Measurements from ENCODE around the gene HK1. TPM values are rescaled to one million over a fixed set of nuclear protein-coding genes. Genes with fewer than 3 reads are reported as not detected.

The HK1 gene
- total RNA-seq, 1 donor from 2014 or later: 168 TPM

DNA sequence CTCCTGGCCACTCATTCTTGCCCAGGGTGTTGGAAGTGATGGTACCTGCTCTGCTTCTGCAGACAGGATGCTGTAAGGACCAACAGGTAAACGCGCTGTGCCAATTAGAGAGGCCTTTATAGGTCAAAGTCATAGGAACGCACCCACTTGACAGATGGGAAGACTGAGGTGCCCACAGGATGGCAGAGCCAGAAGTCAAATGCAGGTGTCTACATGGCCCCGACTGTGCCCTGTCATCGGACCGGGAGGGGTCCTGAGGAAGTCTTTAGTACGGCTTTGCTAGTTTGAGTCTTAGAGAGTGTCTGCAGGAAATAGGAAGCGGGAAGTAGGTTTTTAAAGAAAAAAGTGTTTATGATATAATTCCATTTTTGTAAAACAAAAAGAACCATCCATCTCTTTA lies 57.3 kb downstream of the HK1 start:
- no peak for DNase-seq
- no peak for ATAC-seq (ENCODE audit: poor library complexity)
- intact Hi-C loops (cut with DNase I): no loop called here

- intact Hi-C loops (cut with DNase I): no loop called here
- DNase-seq (no peak), ATAC-seq (ENCODE audit: poor library complexity) (no peak)
Measured at GRCh38 chr10:69336952-69337295, 58.6 kb downstream of the HK1 start.

DNA sequence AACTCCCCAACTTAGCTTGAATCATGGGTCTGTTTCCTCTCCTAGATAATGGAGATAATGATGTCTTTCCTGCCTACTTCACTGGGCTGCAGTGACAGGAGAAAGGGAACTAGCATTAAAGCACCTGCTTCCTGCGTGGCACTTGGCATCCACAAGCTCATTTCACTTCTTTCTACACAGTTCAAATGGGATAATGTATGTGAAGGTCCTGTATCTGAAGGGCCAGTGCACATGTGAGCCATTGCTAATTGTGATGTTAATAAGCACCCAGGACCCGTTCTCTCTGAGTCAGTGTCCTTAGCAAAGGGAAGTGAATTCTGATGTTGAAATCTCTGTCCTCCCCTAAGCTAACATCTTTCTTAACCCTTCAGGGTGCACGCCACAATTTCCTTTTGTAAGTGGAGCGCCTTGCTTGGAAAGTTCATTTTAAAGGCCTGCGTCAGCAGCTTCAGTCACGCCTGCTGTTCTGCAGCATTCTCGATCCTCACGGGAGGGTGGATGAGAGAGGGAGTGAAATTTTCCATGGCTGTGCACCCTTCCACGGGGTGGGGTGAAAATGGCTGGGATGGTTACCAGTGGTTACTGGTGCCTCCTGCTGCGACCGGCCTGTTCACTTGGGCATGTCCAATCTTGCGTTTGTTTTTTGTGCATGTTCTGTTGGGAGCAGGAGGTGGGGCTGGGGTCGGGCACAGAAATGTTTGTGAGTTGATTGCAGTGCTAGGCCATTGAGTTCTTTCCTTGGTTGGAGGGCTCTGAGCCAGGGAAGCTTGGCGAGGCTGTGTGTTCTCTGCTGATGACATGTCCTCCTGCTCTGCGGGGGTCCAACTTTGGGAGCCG lies 59.2 kb downstream of the HK1 start:
- DNase-seq: peak; percentile 84
- intact Hi-C loops (cut with DNase I): no loop called here
- ATAC-seq (ENCODE audit: poor library complexity): peak; percentile 42

DNA sequence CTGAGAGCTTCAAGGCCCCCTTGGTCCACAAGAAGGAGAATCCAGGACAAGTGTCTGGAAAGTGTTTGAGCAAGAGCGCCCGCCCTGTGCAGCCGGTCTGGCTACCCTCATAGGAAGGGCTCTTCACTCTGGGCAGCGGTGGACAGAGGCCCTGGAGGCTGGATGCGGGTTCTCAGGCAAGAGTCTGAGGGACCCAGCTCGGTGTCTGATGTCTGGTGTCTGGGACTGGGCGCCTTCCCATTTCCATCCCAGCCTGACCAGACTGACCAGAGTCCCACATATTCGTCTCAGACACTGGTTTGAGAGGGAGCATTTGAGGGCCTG lies 59.8 kb downstream of the HK1 start:
- DNase-seq: no peak

GRCh38 chr10:69338547-69339450 lies 60.5 kb downstream of the HK1 start:
- intact Hi-C loops (cut with DNase I): no loop called here
- no peak for DNase-seq
- no peak for ATAC-seq (ENCODE audit: poor library complexity)

More for the DNA sequence above, 59.8 kb downstream of the HK1 start:
- peak; percentile 25 for ATAC-seq (ENCODE audit: poor library complexity)
- intact Hi-C loops (cut with DNase I): no loop called here

- no peak for DNase-seq
- intact Hi-C loops (cut with DNase I): no loop called here
- ATAC-seq (ENCODE audit: poor library complexity): no peak
Measured at GRCh38 chr10:69340695-69341094, 62.4 kb downstream of the HK1 start.

DNA sequence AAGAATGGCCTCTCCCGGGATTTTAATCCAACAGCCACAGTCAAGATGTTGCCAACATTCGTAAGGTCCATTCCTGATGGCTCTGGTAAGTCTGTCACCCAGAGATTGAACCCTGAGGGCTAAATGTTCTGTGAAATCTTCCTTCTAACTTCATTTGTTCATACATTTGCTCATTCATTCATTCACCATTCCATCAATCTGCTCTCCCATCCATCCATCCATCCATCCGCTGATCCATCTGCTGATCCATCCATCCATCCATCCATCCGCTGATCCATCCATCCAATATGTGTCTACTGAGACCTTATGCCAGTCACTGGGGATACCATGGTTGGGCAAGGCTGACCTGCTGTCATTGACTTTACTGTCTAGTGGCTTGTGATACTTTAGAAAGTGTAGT lies 65.6 kb downstream of the HK1 start:
- no peak for ATAC-seq (ENCODE audit: poor library complexity)
- intact Hi-C loops (cut with DNase I): no loop called here
- DNase-seq: no peak

DNA sequence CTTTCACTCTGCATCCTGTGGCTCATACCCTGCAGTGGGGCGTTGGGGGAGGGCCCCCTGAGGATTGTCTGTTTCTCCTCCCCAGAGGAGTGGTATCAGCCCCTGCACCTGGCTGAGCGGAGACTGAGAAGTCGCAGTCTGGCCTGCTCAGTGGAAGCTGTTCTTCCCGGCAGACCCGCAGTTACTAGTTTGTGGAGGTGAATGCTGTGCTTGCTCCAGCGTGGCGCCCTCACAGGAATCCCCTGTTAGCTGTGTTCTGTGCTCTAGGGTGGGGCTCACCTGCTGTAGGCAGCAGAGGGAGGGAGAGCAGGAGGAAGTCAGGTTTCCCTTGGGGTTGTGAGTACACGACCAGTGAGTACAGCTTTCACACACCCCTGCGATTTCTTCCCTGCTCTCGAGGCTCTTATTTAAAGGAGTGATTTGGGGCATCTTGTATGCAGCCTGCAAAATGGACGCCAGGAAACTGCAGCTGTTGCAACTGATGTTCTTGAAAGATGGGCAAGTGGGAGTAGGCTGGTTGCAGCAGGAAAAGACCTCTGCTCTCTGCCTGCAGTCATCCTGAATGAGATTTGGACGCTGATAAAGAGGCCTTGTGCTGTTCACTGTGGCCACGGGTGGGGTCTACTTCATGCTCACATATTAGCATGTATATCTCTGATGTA lies 66.4 kb downstream of the HK1 start:
- intact Hi-C loops (cut with DNase I): no loop called here
- ATAC-seq (ENCODE audit: poor library complexity) (no peak), DNase-seq (no peak)

DNA sequence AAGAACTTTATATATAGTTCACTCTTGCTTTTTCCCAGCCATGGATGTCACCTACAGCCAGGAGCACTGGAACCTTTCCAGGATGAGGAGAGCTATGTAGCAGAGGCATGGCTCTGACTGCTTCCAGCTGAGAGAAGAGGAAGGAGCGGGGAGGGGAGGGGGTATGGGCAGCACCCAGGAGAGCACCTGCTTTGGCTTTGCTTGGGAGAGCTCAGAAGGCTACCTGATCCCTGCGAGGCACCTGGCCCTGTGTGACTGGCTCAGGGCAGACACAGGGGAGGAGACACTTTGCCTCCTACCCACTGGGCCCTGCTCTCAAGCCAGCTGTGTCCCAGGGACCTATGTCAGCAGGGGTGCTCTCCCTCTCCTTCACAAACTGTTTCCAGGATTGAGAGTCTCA lies 67.1 kb downstream of the HK1 start:
- intact Hi-C loops (cut with DNase I): no loop called here
- ATAC-seq (ENCODE audit: poor library complexity) (peak; percentile 77), DNase-seq (no peak)

- no peak for ATAC-seq (ENCODE audit: poor library complexity)
Measured at GRCh38 chr10:69345890-69346474, 67.7 kb downstream of the HK1 start.

DNA sequence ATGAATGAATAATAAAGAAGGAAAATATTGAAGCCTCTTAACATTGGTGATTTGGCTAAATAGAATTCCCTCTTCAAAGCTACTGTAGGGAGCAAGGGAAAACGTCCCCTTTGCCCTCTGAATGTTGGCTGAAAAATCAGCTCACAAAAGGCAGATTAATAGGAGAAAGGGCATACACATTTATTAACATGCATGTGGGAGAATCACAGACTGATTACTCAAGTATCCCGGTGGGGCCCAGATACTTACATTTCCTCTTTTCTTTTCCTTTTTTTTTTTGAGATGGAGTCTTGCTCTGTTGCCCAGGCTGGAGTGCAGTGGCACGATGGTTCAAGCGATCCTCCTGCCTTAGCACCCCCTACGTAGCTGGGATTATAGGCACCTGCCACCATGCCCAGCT lies 68.5 kb downstream of the HK1 start:
- intact Hi-C loops (cut with DNase I): no loop called here
- ATAC-seq (ENCODE audit: poor library complexity) (no peak), DNase-seq (no peak)

More at GRCh38 chr10:69345890-69346474, 67.7 kb downstream of the HK1 start:
- intact Hi-C loops (cut with DNase I): no loop called here
- no peak for DNase-seq

DNA sequence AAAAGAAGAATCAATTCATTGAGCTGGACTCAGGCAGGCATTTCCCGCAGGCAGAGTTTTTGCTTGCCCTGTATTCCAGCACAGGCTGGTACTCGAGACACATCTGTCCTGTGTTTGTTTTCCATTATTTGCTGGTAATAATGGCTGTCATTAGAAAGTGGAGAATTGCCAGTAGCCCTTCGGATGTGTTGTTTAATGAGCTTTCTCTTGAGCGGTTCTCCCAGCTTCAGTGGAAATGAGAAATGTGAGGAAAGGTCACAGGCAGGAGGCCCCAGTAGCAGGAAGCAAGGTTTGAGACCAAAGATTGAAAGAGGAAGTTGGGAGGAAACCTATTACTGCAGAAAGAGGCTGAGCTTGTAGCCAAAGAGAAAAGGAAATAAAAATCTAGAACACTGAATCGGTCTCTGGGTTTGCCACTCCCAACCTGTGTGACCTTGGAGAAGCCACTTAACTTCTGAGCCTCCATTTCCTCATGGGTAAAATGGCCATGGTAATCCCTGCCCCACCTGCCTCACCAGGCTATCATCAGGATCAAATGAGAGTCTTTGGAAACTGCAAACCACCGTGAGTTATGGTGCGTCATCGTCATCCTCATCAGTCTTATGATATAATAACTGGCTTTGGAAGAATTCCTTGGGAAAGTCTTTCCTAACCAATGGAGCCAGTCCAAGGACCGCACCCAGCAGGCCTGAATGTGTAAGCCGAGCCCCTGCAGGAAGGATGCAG lies 70.7 kb downstream of the HK1 start:
- peak; percentile 77 for DNase-seq
- intact Hi-C loops (cut with DNase I): no loop called here
- peak; percentile 62 for ATAC-seq (ENCODE audit: poor library complexity)

DNA sequence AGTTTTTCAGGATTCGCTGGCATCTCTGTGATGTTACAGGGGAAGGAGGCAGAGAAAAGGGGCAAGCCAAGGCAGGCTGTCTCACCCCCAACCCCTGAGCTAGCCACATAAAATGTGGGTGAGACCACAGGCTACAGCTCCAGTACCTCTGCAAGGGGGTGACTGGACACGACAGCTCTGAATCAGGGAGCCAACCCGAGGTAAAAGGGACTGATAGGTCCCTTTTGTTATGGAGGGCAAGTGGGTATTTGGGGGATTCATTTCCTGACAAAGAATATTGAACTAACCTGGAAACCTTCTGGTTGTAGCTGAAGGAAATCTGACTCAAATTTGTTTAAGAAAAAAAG lies 71.2 kb downstream of the HK1 start:
- ATAC-seq (ENCODE audit: poor library complexity): no peak
- DNase-seq: no peak
- intact Hi-C loops (cut with DNase I): no loop called here

GRCh38 chr10:69351589-69351988 lies 73.3 kb downstream of the HK1 start:
- ATAC-seq (ENCODE audit: poor library complexity) (no peak), DNase-seq (no peak)
- intact Hi-C loops (cut with DNase I): no loop called here

GRCh38 chr10:69352569-69353264 lies 74.4 kb downstream of the HK1 start:
- DNase-seq (no peak), ATAC-seq (ENCODE audit: poor library complexity) (no peak)
- intact Hi-C loops (cut with DNase I): no loop called here

DNA sequence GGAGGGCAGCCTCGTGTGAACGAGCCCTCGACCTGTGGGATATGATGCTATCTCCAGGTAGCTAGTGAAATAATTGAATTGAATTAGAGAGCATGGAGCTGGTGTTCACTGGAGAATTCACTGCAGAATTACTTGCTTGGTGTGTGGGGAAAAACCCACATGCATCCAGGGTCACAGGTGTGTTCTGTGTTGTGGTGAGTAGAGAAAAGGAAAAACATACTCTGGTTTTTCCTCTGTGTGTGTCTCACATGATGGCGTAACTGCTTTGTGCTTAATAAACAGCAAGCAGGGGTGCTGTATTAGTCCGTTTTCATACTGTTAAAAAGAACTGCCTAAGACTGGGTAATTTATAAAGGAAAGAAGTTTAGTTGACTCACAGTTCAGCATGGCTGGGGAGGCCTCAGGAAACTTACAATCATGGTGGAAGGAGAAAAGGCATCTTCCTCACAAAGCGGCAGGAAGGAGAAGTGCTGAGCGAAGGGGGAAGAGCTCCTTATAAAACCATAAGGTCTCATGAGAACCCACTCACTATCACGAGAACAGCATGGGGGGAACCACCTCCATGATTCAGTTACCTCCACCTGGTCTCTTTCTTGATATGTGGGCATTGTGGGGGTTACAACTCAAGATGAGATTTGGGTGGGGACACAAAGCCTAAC lies 75.8 kb downstream of the HK1 start:
- ATAC-seq (ENCODE audit: poor library complexity) (no peak), DNase-seq (no peak)
- intact Hi-C loops (cut with DNase I): no loop called here

- DNase-seq: no peak
- intact Hi-C loops (cut with DNase I): no loop called here
- ATAC-seq (ENCODE audit: poor library complexity): no peak
Measured at GRCh38 chr10:69356187-69356586, 77.9 kb downstream of the HK1 start.

Data from Right ventricle myocardium superior (tissue), 1 donor.